Lung (tissue), 12 donors: Measurements from ENCODE around the gene VPS13D. TPM values are rescaled to one million over a fixed set of nuclear protein-coding genes. Genes with fewer than 3 reads are reported as not detected.

Experiments
- ATAC-seq: fragments of 200-7000 bp; cut with Tn5 transposase; one replicate; pipeline ENCODE4 v1.9.1; 2020; ENCODE audit warnings: moderate number of reproducible peaks; ENCODE audit not compliant: insufficient read depth, low FRiP score
- DNase-seq, 3 donors: peaks; one replicate each; pipeline ENCODE4 v3.0.0-alpha.2; 2013 to 2017
- H3K27ac ChIP-seq, 2 donors: one replicate each; pipeline ENCODE4 v1.5.1; 2013; ENCODE audit warnings: mild to moderate bottlenecking in 2 of 2, moderate library complexity in 2 of 2, control low read depth in 1 of 2, inconsistent platforms in 1 of 2, low read depth in 1 of 2, low read length in 1 of 2
- H3K27me3 ChIP-seq, 3 donors: one replicate each; pipeline ENCODE4 v1.5.1; 2013; ENCODE audit warnings: low read length in 2 of 3; ENCODE audit not compliant: control insufficient read depth in 3 of 3, insufficient read depth in 3 of 3
- H3K36me3 ChIP-seq, 4 donors: one replicate each; pipeline ENCODE4 v1.5.1; 2013; ENCODE audit warnings: low read length in 4 of 4, mild to moderate bottlenecking in 1 of 4, moderate library complexity in 1 of 4; ENCODE audit not compliant: control insufficient read depth in 4 of 4, insufficient read depth in 4 of 4
- H3K4me1 ChIP-seq, 5 donors: one replicate each; pipeline ENCODE4 v1.5.1; 2013; ENCODE audit warnings: low read length in 5 of 5, mild to moderate bottlenecking in 2 of 5, moderate library complexity in 1 of 5; ENCODE audit not compliant: control insufficient read depth in 5 of 5, insufficient read depth in 5 of 5
- H3K4me3 ChIP-seq: one replicate; pipeline ENCODE4 v1.5.1; 2013; ENCODE audit warnings: mild to moderate bottlenecking, control low read depth, moderate library complexity
- H3K9ac ChIP-seq, 2 donors: one replicate each; pipeline ENCODE4 v1.5.1; 2013; ENCODE audit warnings: low read length in 2 of 2, control low read depth in 1 of 2; ENCODE audit not compliant: insufficient read depth in 1 of 2
- H3K9me3 ChIP-seq, 4 donors: one replicate each; pipeline ENCODE4 v1.5.1; 2013; ENCODE audit warnings: low read length in 3 of 4, mild to moderate bottlenecking in 1 of 4, moderate library complexity in 1 of 4; ENCODE audit not compliant: control insufficient read depth in 4 of 4, insufficient read depth in 3 of 4
- WGBS, 2 donors: extraction: QIAGEN DNeasy Blood & Tissue Kit; methylation state at CpG; one replicate each; pipeline ENCODE4 v1.1.7; 2013; 5-methylcytosine and 5-hydroxymethylcytosine counted together
- polyA plus RNA-seq, 2 donors: library from polyadenylated mRNA; stranded (reverse); fragments of 200-250 nt; gene quantifications; one replicate each; pipeline ENCODE4 v1.2.1, GENCODE V29; 2013
- total RNA-seq, 2 donors: library from RNA; depleted of rRNA in 1 of 2; stranded (reverse); fragments of >200 nt in 1 of 2; gene quantifications; one replicate each; pipeline ENCODE4 v1.2.1, GENCODE V29; 2014 to 2021
- TF ChIP-seq, protein P1 (sequence below): IDR thresholded peaks from 2 replicates; pipeline ENCODE4 v1.5.1; 2012; ENCODE audit warnings: mild to moderate bottlenecking; ENCODE audit errors: control extremely low read depth, extremely low read depth
- donor health status: control.
- donor health status: control.
- donor health status: Bipolar disorder and iron deficiency.
- donor health status: healthy.
- donor health status: DM: yes; HTN: yes; CAD: no.

The VPS13D gene
- total and polyA plus RNA-seq, 4 donors: 18.4 to 76.0 (median 37.5) TPM

DNA sequence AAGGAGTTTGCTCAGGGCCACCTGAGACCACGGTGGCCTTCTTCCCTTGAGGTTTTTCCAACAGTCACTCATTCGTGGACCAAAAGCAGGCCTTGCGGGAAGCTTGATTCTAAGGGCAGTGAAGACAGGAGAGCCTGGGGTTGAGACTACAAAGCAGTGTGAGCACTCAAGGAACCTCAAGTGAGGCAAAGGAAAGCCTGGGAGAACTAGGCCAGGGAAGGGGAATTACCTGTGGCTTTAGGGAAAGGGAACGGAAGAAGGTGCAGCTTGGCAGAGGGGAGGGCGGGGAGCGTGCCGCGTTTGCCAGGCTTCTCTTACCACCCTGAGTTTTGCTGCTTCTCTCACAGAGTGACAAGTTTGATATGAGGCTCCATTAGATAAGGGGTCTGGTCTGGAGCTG is 273.9 kb downstream of the VPS13D start:
- WGBS, 2 donors: 77 to 89% methylated on average over 8 of the region's 8 CpGs
- no peak overlapping the region for H3K27ac ChIP-seq
- DNase-seq (no peak), ATAC-seq (no peak)
- peaks cover 0 to 24% (median 6%) of the 10 kb centered on the region in 4 donors for H3K36me3 ChIP-seq
- no peak overlapping the region for H3K4me3 ChIP-seq
- TF ChIP-seq, protein P1, sequence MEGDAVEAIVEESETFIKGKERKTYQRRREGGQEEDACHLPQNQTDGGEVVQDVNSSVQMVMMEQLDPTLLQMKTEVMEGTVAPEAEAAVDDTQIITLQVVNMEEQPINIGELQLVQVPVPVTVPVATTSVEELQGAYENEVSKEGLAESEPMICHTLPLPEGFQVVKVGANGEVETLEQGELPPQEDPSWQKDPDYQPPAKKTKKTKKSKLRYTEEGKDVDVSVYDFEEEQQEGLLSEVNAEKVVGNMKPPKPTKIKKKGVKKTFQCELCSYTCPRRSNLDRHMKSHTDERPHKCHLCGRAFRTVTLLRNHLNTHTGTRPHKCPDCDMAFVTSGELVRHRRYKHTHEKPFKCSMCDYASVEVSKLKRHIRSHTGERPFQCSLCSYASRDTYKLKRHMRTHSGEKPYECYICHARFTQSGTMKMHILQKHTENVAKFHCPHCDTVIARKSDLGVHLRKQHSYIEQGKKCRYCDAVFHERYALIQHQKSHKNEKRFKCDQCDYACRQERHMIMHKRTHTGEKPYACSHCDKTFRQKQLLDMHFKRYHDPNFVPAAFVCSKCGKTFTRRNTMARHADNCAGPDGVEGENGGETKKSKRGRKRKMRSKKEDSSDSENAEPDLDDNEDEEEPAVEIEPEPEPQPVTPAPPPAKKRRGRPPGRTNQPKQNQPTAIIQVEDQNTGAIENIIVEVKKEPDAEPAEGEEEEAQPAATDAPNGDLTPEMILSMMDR: no peak
- H3K27me3 ChIP-seq: no peaks in the 10 kb centered on the region
- no peaks in the 10 kb centered on the region for H3K9me3 ChIP-seq
- H3K9ac ChIP-seq: no peak overlapping the region
- H3K4me1 ChIP-seq: peaks cover 0 to 19% (median 5%) of the 10 kb centered on the region in 5 donors

DNA sequence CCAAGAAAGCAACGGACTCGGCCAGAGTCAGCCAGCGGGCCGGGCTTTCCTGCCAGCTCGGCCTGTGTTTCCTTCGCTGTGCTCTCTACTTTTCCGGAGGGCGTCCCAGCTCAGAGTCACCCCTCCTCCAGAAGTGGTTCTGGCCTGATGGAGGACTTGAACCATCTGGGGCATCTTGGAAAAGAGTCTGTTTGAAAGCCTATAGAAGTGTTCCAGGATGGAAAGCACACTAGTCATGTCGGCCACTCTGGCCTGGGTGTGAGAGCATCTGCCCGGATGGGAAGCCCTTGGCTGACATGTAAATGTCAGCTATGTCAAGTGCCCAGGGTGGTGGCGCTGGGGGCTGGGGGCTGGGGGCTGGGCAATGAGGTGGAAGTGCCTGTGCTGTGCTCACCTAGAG is 274.8 kb downstream of the VPS13D start:
- Histone ChIP-seq H3K9ac (no peak overlapping the region), H3K4me3 (no peak overlapping the region), H3K27me3 (no peaks in the 10 kb centered on the region), H3K27ac (no peak overlapping the region), H3K9me3 (no peaks in the 10 kb centered on the region), H3K4me1 (peaks cover 0 to 19% (median 5%) of the 10 kb centered on the region in 5 donors), H3K36me3 (peaks cover 0 to 19% (median 2%) of the 10 kb centered on the region in 4 donors)
- TF ChIP-seq, protein P1: no peak
- WGBS, 2 donors: 76 to 86% methylated on average over 11 of the region's 11 CpGs
- peak; percentile 66 to 91 (median 87) for DNase-seq
- ATAC-seq: no peak

DNA sequence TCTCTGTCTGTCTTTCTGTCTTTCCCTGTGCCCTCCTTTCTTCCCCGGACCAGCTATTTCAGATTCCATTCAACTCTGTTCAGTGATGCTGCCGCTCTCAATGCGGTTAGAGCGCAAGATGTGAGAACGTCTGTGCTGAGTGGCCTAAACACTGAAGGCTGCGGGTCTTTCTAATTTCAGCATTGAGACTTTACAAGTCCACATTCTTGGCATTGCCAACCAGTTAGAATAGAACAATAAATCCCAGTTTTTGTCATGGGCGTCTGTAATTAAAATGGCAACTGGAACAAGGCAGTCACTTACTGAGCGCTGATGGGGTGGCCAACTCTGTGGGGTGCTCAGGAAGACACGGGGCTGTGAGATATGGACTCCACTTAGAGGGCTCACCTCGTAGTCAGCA is 275.4 kb downstream of the VPS13D start:
- Histone ChIP-seq H3K36me3 (peaks cover 0 to 18% (median 2%) of the 10 kb centered on the region in 4 donors), H3K27me3 (no peaks in the 10 kb centered on the region), H3K4me3 (no peak overlapping the region), H3K4me1 (peaks cover 0 to 19% (median 5%) of the 10 kb centered on the region in 5 donors), H3K9ac (no peak overlapping the region), H3K9me3 (no peaks in the 10 kb centered on the region), H3K27ac (no peak overlapping the region)
- TF ChIP-seq, protein P1: no peak
- 94 to 95% methylated on average over 10 of the region's 10 CpGs for WGBS, 2 donors
- DNase-seq (no peak), ATAC-seq (no peak)
